ENCODE data around the gene PLEKHB2. TPM values are rescaled to one million over a fixed set of nuclear protein-coding genes. Genes with fewer than 3 reads are reported as not detected.

The PLEKHB2 gene
- total and polyA plus RNA-seq, 10 of the 15 experiments (the other 5 are each of a cell fraction or from before 2014, with no cell fraction given): 12.3 to 55.6 (median 26.2) TPM

DNA sequence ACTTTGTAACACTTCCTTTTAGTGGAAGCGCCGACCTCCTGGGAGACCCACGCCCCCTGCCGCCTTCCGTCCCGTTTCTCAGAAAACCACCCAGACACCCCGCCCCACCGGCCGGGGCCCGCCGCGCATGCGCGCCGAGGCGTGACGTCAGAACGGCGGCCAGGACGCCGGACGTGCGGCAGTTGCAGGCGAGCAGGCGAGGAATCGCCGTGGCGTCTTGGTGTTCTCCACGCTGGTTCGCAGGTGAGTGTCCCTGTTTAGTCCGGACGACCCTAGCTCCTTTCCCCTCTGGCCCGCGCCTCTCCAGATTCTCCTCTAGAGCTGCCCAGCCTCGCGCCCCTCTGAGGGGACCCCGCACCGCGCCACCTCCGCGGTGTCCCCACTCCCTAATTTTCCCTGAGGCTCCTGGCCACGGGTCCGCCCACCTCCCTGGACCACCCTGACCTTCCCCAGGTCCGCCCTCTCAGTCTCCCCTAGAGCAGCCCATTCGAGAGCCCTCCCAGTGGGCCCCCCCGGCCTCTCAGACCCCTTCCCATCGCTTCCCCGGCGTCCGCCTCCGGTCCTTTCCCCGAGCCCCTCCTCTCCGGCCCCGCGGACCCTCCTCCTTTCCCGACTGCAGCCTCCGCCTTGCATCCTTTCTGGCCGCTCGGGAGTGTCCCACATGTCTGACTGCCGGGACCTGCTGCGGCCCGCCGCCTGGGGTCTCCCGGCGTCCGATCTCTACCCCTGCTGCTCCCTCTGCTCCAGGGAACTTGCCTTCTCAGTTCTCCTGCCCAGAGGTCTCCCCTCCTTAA, at the start of gene PLEKHB2 (continued):
- TF ChIP-seq CBX5 (IDR thresholded peaks at IDR 0.05; ENCODE audit: low read depth) (no peak), LARP7 (IDR thresholded peaks at IDR 0.05) (peak; percentile 42; the same call in 1 of the 2 replicates), EED (IDR thresholded peaks at IDR 0.05; ENCODE audit: low read depth) (no peak), EP300 (IDR thresholded peaks at IDR 0.05; ENCODE audit: borderline replicate concordance in 1 of 2, control insufficient read depth in 1 of 2, low read depth in 2 of 2, low read length in 2 of 2) (no peak; a peak in 1 of 4 replicates), RUNX3 (IDR thresholded peaks at IDR 0.05; ENCODE audit: low read length) (no peak), POLR2A (IDR thresholded peaks at IDR 0.05; ENCODE audit: low read depth, low read length) (peak; percentile 96), GABPA (IDR thresholded peaks at IDR 0.05; ENCODE audit: low read depth) (no peak), YBX1 (IDR thresholded peaks at IDR 0.05) (no peak), POU2F2 (IDR thresholded peaks at IDR 0.05; ENCODE audit: borderline replicate concordance, low read depth, low read length) (peak; percentile 75; the same call in 1 of the 3 replicates), TBL1XR1 (IDR thresholded peaks at IDR 0.05; ENCODE audit: low read depth, low read length) (no peak)
- TF ChIP-seq, protein P1, sequence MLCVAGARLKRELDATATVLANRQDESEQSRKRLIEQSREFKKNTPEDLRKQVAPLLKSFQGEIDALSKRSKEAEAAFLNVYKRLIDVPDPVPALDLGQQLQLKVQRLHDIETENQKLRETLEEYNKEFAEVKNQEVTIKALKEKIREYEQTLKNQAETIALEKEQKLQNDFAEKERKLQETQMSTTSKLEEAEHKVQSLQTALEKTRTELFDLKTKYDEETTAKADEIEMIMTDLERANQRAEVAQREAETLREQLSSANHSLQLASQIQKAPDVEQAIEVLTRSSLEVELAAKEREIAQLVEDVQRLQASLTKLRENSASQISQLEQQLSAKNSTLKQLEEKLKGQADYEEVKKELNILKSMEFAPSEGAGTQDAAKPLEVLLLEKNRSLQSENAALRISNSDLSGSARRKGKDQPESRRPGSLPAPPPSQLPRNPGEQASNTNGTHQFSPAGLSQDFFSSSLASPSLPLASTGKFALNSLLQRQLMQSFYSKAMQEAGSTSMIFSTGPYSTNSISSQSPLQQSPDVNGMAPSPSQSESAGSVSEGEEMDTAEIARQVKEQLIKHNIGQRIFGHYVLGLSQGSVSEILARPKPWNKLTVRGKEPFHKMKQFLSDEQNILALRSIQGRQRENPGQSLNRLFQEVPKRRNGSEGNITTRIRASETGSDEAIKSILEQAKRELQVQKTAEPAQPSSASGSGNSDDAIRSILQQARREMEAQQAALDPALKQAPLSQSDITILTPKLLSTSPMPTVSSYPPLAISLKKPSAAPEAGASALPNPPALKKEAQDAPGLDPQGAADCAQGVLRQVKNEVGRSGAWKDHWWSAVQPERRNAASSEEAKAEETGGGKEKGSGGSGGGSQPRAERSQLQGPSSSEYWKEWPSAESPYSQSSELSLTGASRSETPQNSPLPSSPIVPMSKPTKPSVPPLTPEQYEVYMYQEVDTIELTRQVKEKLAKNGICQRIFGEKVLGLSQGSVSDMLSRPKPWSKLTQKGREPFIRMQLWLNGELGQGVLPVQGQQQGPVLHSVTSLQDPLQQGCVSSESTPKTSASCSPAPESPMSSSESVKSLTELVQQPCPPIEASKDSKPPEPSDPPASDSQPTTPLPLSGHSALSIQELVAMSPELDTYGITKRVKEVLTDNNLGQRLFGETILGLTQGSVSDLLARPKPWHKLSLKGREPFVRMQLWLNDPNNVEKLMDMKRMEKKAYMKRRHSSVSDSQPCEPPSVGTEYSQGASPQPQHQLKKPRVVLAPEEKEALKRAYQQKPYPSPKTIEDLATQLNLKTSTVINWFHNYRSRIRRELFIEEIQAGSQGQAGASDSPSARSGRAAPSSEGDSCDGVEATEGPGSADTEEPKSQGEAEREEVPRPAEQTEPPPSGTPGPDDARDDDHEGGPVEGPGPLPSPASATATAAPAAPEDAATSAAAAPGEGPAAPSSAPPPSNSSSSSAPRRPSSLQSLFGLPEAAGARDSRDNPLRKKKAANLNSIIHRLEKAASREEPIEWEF (IDR thresholded peaks at IDR 0.05; ENCODE audit: insufficient replicate concordance, low read depth, low read length): no peak
- TF ChIP-seq, protein P2, sequence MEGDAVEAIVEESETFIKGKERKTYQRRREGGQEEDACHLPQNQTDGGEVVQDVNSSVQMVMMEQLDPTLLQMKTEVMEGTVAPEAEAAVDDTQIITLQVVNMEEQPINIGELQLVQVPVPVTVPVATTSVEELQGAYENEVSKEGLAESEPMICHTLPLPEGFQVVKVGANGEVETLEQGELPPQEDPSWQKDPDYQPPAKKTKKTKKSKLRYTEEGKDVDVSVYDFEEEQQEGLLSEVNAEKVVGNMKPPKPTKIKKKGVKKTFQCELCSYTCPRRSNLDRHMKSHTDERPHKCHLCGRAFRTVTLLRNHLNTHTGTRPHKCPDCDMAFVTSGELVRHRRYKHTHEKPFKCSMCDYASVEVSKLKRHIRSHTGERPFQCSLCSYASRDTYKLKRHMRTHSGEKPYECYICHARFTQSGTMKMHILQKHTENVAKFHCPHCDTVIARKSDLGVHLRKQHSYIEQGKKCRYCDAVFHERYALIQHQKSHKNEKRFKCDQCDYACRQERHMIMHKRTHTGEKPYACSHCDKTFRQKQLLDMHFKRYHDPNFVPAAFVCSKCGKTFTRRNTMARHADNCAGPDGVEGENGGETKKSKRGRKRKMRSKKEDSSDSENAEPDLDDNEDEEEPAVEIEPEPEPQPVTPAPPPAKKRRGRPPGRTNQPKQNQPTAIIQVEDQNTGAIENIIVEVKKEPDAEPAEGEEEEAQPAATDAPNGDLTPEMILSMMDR (IDR thresholded peaks at IDR 0.05 in 2 of 3, conservative IDR thresholded peaks at IDR 0.05 in 1 of 3; ENCODE audit: control insufficient read depth in 2 of 3, extremely low read depth in 1 of 3, insufficient read depth in 1 of 3, low read depth in 3 of 3, low read length in 3 of 3): peak in 2 of 3 experiments; percentile 11 to 20; a peak in 2 of 6 replicates
- TF ChIP-seq, protein P3, sequence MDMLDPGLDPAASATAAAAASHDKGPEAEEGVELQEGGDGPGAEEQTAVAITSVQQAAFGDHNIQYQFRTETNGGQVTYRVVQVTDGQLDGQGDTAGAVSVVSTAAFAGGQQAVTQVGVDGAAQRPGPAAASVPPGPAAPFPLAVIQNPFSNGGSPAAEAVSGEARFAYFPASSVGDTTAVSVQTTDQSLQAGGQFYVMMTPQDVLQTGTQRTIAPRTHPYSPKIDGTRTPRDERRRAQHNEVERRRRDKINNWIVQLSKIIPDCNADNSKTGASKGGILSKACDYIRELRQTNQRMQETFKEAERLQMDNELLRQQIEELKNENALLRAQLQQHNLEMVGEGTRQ (IDR thresholded peaks at IDR 0.05; ENCODE audit: borderline replicate concordance, low read depth, low read length): no peak
- TF ChIP-seq, protein P4, sequence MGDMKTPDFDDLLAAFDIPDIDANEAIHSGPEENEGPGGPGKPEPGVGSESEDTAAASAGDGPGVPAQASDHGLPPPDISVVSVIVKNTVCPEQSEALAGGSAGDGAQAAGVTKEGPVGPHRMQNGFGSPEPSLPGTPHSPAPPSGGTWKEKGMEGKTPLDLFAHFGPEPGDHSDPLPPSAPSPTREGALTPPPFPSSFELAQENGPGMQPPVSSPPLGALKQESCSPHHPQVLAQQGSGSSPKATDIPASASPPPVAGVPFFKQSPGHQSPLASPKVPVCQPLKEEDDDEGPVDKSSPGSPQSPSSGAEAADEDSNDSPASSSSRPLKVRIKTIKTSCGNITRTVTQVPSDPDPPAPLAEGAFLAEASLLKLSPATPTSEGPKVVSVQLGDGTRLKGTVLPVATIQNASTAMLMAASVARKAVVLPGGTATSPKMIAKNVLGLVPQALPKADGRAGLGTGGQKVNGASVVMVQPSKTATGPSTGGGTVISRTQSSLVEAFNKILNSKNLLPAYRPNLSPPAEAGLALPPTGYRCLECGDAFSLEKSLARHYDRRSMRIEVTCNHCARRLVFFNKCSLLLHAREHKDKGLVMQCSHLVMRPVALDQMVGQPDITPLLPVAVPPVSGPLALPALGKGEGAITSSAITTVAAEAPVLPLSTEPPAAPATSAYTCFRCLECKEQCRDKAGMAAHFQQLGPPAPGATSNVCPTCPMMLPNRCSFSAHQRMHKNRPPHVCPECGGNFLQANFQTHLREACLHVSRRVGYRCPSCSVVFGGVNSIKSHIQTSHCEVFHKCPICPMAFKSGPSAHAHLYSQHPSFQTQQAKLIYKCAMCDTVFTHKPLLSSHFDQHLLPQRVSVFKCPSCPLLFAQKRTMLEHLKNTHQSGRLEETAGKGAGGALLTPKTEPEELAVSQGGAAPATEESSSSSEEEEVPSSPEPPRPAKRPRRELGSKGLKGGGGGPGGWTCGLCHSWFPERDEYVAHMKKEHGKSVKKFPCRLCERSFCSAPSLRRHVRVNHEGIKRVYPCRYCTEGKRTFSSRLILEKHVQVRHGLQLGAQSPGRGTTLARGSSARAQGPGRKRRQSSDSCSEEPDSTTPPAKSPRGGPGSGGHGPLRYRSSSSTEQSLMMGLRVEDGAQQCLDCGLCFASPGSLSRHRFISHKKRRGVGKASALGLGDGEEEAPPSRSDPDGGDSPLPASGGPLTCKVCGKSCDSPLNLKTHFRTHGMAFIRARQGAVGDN (IDR thresholded peaks at IDR 0.05): peak; percentile 81
- TF ChIP-seq, protein P5, sequence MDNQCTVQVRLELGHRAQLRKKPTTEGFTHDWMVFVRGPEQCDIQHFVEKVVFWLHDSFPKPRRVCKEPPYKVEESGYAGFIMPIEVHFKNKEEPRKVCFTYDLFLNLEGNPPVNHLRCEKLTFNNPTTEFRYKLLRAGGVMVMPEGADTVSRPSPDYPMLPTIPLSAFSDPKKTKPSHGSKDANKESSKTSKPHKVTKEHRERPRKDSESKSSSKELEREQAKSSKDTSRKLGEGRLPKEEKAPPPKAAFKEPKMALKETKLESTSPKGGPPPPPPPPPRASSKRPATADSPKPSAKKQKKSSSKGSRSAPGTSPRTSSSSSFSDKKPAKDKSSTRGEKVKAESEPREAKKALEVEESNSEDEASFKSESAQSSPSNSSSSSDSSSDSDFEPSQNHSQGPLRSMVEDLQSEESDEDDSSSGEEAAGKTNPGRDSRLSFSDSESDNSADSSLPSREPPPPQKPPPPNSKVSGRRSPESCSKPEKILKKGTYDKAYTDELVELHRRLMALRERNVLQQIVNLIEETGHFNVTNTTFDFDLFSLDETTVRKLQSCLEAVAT (IDR thresholded peaks at IDR 0.05): 0 out of 2 replicates have a peak, but pooled peaks have one; percentile 33

Data from GM12878 (cell line).